HG02610 (cell line): ENCODE results near the gene MGLL.

Experiments used
- ATAC-seq: cut with Tn5 transposase; IDR thresholded peaks from one replicate; pipeline ENCODE4 v1.9.1; 2021; ENCODE audit warnings: mild to moderate bottlenecking, moderate library complexity; ENCODE audit not compliant: unreplicated experiment

MGLL gene

DNA sequence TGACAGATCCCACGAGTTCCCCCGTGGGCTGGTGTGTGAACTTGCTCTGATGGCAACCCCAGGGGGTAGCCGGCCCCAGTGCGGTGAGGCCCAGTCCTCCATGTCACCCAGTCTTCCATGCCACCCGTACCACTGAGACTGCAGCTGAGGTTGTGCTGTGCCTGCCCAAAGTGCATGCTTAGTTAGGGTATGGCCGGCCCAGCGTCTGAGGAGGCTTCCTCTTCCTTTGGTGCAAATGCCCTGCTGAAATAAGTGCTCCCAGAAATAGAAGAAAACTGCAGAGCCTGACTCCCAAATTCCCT lies 31.5 kb downstream of the MGLL start:
- ATAC-seq = peak; percentile 5

DNA sequence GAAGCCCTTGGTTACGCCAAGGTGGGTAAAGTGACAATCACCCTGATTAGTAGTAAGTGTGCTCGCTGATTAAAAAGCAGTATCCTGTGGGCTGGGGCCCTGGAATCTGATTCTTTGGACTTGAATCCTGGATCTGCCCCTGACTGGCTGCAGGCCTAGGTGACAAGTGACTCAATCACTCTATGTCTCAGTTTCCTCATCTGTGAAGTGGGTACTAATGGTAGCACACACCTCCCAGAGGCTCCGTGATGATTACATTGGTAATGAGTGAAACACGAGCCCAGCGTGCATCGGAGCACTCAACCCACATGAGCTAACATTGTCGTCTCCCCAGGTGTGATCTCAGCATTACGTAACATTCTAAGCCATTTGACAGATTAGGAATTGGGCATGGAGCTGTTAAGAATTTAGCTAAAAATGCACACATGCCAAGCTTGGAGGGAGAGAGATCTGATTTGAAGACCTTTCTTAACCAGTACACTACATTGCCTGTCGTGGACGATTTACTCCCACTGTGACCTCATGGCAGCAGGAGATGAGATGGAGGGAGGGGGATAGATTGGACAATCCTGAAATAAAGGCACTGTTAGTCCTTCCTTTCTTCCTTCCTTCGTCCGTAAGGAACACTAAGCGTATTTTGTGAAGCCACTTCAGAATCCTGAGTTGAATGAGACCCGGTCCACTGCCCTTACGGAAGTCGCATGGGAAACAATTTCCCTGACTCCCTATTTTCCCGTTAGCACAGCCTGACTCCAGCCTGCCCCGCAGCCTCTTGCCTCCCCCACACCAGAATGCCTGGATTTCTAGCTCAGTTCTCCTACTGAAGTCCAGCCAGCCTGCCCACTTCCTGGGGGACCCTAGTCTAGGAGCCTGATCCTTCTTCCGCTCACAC lies 32.1 kb downstream of the MGLL start:
- no peak for ATAC-seq

DNA sequence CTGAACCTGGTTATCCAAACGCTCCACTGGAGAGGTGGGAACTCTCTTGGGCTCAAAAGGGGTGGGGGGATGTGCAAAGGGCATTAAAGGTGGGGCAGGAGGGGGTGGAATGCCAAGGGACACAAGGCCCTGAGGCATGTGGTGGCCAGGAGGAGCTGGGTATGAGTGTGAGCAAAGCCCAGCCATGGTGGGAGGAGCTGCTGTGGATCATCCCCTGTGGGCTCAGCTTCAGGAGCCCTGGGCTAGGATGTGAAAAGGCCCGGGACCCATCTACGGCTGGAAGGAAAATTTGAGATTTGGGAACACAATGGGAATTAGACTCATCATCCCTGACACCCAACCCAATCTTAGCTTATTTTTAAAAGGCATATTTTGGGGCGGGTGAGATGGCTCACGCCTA lies 33.3 kb downstream of the MGLL start:
- no peak for ATAC-seq

GRCh38 chr3:127788451-127788909 lies 33.8 kb downstream of the MGLL start:
- ATAC-seq = no peak

DNA sequence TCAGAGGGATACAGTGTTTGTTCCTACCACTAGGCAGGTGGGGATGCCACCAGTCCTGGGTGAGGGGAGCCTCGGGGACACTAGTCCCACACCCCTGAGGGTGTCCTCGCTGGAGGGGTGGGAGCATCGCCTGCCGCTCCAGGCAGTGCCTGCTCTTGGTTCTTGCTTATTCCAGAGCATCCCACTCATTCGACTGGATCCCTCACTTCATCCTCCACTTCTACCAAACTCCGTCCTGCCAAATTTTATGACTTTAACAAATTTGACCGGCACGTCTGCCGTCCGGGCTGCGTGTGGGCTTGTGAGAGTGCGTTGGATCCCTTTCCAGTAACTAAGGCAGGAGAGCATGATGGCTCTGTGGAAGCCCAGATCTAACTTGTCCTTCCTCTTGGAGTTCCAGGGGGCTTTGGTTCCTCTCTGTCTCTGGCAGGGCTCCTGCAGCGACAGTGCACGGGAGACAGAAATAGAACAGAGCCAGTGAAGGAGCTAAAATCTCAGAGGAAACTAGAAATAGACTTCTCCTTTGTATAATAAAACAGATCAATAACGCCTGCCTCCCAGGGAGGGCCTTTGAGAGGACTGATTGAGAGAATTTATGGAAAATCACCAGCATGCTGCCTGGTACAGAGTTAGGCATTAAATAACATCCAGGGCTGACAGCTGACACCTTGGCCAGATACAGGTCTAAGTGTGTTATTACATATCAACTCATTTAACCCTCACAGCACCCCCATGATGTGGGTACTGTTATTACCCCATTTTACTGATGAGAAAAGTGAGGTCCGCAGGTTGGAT lies 34.5 kb downstream of the MGLL start:
- no peak for ATAC-seq

DNA sequence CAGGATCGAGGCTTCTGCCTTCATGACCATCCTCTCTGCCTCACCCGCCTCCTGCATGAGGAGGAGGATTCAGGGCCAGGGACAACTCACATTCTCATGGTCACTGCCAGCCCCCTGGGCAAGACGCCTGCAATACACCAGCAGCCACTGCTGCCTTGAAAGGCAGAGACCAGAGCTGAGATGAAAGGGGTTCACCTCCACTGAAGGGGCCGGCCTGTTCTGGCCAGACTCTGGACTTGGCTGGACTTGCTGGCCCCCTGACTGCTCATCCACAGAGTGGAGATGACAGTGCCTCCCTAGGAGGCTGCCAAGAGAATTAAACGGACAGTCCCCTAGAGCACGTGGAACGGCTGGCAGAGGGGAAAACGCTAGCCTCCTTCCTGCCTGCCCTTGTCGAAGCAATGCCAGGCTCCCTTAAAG lies 35.2 kb downstream of the MGLL start:
- no peak for ATAC-seq

GRCh38 chr3:127786353-127787070 lies 35.8 kb downstream of the MGLL start:
- ATAC-seq = no peak

DNA sequence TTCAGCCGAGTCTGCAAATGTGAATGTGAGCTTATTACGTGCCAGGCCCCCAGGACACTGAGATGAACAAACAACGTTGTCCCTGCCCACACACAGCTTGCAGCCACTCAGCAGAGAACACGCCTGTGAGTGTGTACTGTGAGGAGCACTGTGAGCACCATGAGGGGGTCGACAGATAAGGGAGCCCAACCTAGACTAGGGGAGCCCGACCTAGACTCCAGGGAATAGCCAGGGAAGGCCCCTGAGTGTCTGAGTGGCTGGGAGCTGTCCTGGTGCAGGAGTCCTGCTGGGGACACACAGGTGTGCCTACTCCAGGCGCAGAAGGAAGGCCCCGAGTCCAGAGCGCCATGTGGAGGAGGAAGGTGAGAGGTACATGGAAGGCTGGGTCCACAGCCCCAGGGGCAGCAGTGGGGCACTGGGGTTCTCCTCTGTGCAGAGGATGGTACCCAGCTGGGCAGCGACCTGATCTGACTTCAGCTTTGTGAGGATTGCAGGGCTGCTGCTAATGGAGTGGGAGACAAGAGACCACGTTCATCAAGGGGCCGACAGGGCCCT lies 36.5 kb downstream of the MGLL start:
- no peak for ATAC-seq

DNA sequence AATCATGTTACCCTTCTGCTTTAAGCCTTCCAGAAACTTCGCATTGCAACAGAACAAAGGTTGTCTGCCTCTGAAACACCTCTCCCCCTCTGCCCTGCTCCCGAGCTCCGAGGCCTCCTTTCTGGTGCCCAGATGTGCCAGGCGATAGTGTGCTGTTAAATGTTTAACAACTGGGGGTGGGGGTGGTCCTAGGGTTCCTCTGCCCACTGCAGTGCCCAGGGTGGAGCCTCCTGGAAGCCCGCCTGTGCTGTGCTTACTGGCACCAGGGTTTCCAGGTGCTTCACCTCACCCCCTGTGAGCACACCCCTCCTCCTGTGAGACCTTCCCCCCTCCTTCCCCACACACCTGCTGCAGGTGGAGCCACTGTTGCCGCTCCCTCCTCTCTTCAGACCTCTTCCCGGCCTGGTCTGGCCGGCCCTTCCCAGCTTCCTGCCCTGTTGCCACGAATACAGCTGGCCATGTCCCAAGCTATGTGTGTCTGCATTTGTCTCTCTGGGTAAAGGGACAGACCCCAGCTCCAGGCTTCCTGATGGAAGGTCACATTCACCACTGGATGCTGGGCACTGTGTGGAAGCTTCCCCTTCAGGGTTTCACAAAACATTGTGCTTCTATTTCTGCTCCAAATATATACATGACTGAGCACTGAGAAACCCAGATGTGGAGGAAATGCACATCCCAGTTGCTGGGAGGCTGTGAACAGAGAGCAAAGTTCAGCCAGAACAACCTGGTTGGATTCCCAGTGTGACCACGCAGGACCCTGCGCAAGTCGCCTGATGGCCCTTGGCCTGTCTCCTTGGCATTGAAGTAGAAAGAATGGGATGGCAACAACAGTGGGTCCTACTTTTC lies 37.2 kb downstream of the MGLL start:
- ATAC-seq = no peak

GRCh38 chr3:127784283-127784682 lies 38.0 kb downstream of the MGLL start:
- ATAC-seq = no peak

GRCh38 chr3:127783642-127784160 lies 38.6 kb downstream of the MGLL start:
- ATAC-seq = no peak

DNA sequence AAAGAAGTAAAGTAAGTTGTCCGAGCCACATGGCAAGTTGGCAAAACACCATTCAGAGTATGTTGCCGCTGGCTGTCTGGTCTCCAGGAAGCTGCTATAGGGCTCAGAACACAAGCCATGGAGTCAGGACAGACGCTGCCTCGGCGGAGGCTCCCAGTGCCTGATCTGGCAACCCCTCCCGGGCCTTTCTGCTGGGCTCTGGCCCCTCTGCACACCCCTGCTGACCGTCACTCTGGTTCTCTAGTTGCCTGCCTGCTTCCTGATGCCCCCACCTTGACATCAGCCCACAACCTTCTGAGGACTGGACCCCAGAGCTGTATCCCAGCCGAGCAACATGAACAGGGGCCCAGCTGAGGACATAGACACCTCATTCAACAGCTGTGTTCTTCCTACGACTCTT lies 39.1 kb downstream of the MGLL start:
- no peak for ATAC-seq

DNA sequence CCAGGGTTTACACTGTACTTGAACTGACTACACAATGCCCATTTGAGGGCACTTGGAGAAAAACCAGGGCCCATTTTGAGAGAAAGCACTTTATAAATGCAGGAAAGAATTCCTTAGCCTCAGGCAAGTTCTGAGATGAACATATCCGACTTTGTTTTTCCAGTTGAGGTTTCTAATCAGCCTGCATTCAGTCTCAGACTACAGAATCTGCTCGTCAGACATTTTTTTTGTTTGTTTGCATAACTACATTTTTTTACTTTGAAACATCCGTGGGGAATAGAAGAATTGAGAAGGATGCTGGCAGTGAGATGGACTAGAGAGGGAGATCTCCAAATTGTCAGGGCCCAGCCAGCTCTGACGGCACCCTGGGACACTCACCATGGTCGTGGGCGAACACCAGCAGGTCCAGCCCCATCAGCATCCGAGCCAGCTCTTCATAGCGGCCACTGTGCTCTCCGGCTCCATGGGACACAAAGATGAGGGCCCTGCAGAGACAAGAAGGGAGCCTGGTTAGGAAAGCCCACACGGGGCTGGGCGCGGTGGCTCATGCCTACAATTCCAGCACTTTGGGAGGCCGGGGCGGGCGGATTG lies 40.8 kb downstream of the MGLL start:
- no peak for ATAC-seq

DNA sequence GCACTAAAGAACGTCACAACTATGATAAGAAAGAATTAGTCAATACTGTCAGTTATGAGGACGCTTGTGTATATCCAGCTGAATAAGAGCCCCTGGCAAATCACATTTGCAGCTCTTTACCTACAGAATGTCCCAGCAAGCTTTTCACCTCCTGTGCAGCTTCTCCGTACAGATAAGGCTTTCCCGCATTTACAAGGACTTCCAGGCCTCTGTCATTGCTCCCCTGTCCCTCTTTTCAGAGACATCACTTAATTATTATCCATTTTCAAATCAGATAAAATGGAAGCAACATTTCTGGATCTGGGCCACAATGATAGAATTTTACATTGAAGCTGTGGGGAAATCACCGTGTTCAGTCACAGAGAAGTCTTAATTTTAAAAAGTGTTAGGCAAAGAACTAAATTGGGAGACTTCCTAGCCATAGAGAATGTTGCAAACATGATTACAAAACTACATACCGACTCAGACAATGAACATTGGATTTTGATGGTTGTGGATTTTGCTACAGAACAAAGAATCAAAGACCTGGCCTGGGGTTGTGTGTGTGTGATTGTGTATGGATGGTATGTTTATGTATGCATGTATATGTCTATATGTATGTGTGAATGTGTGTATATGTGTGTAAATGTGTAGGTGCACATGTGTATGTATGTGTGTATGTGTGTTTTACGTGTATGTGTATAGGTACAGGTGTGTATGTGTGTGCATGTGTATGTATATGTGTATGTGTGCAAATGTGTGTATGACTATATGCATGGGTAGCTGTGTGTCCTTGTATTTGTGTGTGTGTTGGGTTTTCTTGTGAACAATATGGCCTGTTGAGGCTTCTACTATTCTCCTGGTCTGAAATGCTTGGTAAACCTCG lies 41.5 kb downstream of the MGLL start:
- ATAC-seq = no peak

DNA sequence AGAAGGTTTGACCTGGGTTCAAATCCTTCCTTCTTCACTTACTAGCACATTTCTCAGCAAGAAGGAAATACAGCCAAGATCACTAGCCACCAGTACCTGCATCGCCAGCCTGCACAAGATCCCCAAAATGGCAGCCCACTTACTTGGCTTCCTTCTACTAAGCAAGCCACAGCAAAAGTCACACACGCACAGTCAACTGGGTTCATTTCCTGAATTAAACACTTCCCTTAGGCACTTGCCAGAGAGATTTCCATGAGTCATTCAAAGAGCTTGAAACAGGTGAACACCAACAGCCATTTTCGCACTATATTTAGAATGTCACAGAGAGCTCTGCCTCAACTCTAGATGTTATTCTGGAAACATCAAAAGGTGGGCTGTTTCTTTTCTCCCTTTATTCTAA lies 42.6 kb downstream of the MGLL start:
- peak; percentile 44 for ATAC-seq

DNA sequence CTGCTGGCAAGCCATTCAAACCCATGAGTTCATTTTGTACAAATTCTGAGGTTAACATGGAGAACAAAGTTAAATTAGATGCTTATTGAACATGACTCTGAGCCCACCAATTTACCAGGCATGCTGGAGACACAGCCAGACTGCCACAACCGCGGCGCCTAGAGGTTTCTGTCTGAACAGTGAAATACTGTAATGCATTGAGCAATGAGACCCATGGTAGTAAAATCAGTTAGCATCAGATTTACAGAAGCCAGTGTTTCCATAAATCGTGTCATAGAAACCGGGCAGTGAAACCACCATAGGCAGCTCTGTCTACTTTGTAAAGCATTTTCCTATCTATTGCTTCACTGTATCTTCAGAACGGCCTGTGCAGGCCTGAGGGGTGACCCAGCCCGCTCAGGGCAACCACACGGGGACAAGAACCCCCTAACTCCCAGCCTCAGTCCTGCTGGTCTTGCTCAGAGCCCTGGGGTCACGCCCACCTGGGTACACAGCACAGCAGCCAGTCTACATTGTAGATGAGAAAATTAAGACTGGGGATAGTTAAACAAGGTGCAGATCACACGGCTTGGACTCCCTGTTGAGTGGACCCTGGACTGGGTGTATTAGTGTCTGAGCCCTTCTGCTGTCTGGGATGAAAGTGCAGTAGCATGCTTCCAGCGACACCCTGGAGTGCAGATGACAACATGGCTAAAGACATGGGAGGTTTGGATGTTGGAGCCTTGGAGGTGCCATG lies 44.2 kb downstream of the MGLL start:
- no peak for ATAC-seq

- ATAC-seq = no peak
Observed at GRCh38 chr3:127777332-127777731, 45.0 kb downstream of the MGLL start.

- ATAC-seq = no peak
Observed at GRCh38 chr3:127776347-127776746, 46.0 kb downstream of the MGLL start.
